ENCODE measurements around the gene IL32. TPM values are rescaled to one million over a fixed set of nuclear protein-coding genes. Genes with fewer than 3 reads are reported as not detected.

Gene IL32
- total RNA-seq, 1 experiment from 2014 or later, result 89.0 TPM

- Mint-ChIP-seq H3K36me3 (ENCODE audit: insufficient read depth, unreplicated experiment) (peaks cover 39% of the 10 kb centered on the region), H3K4me1 (ENCODE audit: low read depth, unreplicated experiment) (peaks cover 19% of the 10 kb centered on the region), H3K27ac (ENCODE audit: unreplicated experiment) (no peak overlapping the region), H3K4me3 (ENCODE audit: low read depth, unreplicated experiment) (peak overlapping the region; percentile 87), H3K27me3 (ENCODE audit: unreplicated experiment) (no peaks in the 10 kb centered on the region), H3K9me3 (ENCODE audit: low read depth, unreplicated experiment) (no peaks in the 10 kb centered on the region)
- CTCF ChIA-PET, result interaction anchor here (0.6 kb wide), 1 partner anchor 1134 kb away, joined by 3 read pairs; no protein-coding TSS in a partner anchor
- no peak for DNase-seq
- intact Hi-C loops (cut with micrococcal nuclease; ENCODE audit: unreplicated experiment), result no loop called here
- TF ChIP-seq, protein P1, sequence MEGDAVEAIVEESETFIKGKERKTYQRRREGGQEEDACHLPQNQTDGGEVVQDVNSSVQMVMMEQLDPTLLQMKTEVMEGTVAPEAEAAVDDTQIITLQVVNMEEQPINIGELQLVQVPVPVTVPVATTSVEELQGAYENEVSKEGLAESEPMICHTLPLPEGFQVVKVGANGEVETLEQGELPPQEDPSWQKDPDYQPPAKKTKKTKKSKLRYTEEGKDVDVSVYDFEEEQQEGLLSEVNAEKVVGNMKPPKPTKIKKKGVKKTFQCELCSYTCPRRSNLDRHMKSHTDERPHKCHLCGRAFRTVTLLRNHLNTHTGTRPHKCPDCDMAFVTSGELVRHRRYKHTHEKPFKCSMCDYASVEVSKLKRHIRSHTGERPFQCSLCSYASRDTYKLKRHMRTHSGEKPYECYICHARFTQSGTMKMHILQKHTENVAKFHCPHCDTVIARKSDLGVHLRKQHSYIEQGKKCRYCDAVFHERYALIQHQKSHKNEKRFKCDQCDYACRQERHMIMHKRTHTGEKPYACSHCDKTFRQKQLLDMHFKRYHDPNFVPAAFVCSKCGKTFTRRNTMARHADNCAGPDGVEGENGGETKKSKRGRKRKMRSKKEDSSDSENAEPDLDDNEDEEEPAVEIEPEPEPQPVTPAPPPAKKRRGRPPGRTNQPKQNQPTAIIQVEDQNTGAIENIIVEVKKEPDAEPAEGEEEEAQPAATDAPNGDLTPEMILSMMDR (IDR thresholded peaks at IDR 0.05; ENCODE audit: unreplicated experiment), result no peak
- no TSS peak for BruUV-seq (replicated peaks)
Observed at GRCh38 chr16:3113765-3114479, 48.5 kb downstream of the IL32 start.

DNA sequence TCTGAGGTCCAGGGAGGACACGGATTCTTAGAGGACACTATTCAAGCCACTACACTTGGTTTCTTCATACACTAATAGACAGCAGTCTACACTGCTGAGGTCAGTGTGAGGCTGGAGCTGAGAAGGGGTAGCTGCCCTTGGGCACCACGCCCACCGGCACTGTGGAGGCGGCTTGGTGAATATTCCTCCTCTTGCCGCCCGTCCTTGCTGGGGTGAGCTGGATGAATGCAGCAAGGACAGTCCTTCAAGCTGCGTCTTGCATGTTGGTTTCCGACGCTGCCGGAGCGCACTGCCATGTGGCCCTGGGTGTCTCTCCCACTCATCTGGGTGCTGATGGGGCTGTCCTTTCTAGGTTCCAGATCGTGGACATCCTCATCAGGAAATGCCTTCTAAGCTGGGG lies 49.6 kb downstream of the IL32 start:
- Mint-ChIP-seq H3K4me3 (ENCODE audit: low read depth, unreplicated experiment) (no peak overlapping the region), H3K4me1 (ENCODE audit: low read depth, unreplicated experiment) (peaks cover 19% of the 10 kb centered on the region), H3K9me3 (ENCODE audit: low read depth, unreplicated experiment) (no peaks in the 10 kb centered on the region), H3K27me3 (ENCODE audit: unreplicated experiment) (no peaks in the 10 kb centered on the region), H3K27ac (ENCODE audit: unreplicated experiment) (no peak overlapping the region), H3K36me3 (ENCODE audit: insufficient read depth, unreplicated experiment) (peaks cover 50% of the 10 kb centered on the region)
- BruUV-seq (replicated peaks), result no TSS peak
- no peak for DNase-seq
- TF ChIP-seq, protein P1 (IDR thresholded peaks at IDR 0.05; ENCODE audit: unreplicated experiment), result no peak
- intact Hi-C loops (cut with micrococcal nuclease; ENCODE audit: unreplicated experiment), result no loop called here
- CTCF ChIA-PET, result no interaction called here

GRCh38 chr16:3115561-3115960 lies 50.1 kb downstream of the IL32 start:
- no peaks in the 10 kb centered on the region for H3K27me3 Mint-ChIP-seq (ENCODE audit: unreplicated experiment)
- intact Hi-C loops (cut with micrococcal nuclease; ENCODE audit: unreplicated experiment), result no loop called here
- no peak for DNase-seq
- CTCF ChIA-PET, result no interaction called here
- TF ChIP-seq, protein P1 (IDR thresholded peaks at IDR 0.05; ENCODE audit: unreplicated experiment), result no peak
- peaks cover 56% of the 10 kb centered on the region for H3K36me3 Mint-ChIP-seq (ENCODE audit: insufficient read depth, unreplicated experiment)
- no peak overlapping the region for H3K4me3 Mint-ChIP-seq (ENCODE audit: low read depth, unreplicated experiment)
- peaks cover 19% of the 10 kb centered on the region for H3K4me1 Mint-ChIP-seq (ENCODE audit: low read depth, unreplicated experiment)
- no TSS peak for BruUV-seq (replicated peaks)
- H3K27ac Mint-ChIP-seq (ENCODE audit: unreplicated experiment), result no peak overlapping the region
- H3K9me3 Mint-ChIP-seq (ENCODE audit: low read depth, unreplicated experiment), result no peaks in the 10 kb centered on the region

DNA sequence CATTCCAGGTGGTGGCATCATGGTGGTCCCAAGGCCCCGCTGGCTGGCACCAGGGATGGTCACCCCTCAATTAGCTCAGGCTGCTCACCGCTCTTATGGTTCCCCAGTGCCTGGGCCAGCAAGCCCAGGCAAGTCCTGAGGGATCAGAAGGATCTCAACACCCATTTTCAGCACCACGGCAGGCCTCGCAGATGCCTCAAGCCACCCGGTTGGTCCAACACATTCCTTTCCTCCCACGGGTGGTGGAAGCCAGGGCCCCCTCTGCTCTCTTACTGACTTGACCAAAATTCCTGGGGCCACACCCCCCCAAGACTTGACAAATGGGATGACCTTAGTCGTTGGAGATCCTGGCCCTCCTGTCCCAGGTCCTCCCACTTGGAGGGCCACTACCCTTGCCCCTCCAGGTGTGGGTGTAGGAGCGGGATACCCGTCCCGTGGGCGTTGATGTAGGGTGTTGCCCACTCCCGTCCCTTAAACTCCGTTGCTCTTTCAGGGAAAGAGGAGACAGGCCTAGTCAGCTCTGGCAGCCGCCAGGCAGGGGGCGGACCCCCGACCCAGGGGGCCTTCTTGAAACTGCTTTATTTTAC lies 52.9 kb downstream of the IL32 start:
- no peak overlapping the region for H3K27ac Mint-ChIP-seq (ENCODE audit: unreplicated experiment)
- CTCF ChIA-PET, result interaction anchor here (0.6 to 1.7 kb wide), 3 partner anchors 11 to 87 kb away, joined by 3 to 9 read pairs (median 7); no protein-coding TSS in a partner anchor
- no peak for DNase-seq

More for the DNA sequence above, 52.9 kb downstream of the IL32 start:
- intact Hi-C loops (cut with micrococcal nuclease; ENCODE audit: unreplicated experiment), result no loop called here
- TF ChIP-seq, protein P1 (IDR thresholded peaks at IDR 0.05; ENCODE audit: unreplicated experiment), result no peak
- Mint-ChIP-seq H3K9me3 (ENCODE audit: low read depth, unreplicated experiment) (no peaks in the 10 kb centered on the region), H3K36me3 (ENCODE audit: insufficient read depth, unreplicated experiment) (peaks cover 50% of the 10 kb centered on the region), H3K4me3 (ENCODE audit: low read depth, unreplicated experiment) (no peak overlapping the region), H3K4me1 (ENCODE audit: low read depth, unreplicated experiment) (peaks cover 12% of the 10 kb centered on the region), H3K27me3 (ENCODE audit: unreplicated experiment) (no peaks in the 10 kb centered on the region)
- no TSS peak for BruUV-seq (replicated peaks)

Measured in Calu3 (cell line).